ENCODE data around the gene ASTL.

ASTL gene

DNA sequence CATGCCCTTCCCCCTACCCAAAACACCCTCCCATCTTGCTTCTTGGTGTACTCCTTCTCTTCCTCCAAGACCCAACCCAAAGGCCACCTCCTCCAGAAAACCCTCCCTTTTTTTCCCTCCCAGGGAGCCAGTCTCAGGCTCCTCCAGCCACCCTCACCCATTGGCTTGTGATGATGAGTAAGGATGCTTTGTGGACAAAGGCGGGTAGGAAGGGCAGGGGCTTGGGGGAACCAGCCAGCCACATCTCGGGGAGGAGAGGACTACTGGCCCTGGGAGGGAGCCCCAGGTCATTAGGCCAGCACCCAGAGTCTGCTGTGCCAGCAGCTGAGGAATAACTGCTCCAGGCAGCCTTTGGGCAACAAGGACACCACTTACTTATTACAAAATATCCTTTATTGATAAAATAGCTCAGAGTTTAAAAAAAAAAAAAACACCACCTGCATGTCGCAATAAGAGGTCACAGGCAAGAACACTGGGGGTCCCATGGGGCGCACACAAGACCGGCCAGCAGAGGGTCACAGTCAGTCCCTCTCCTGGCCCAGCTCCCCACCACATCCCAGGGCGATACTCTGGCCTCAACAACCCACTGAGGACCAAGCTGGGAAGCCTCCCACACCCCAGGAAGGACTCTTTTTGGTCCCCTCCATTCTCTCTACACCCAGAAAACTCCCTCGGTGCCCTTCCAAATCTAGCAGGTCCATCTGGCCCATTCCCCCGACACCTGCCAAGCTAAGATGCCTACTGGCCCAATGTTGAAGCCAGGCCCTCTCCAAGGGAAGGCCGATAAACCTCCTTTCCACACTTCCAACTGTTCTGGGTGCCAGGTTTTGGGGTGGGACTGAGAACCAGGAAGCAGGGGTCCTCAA is 25.6 kb downstream of the ASTL start:
- H3K27ac ChIP-seq, result no peak overlapping the region
- TF ChIP-seq, protein P1, sequence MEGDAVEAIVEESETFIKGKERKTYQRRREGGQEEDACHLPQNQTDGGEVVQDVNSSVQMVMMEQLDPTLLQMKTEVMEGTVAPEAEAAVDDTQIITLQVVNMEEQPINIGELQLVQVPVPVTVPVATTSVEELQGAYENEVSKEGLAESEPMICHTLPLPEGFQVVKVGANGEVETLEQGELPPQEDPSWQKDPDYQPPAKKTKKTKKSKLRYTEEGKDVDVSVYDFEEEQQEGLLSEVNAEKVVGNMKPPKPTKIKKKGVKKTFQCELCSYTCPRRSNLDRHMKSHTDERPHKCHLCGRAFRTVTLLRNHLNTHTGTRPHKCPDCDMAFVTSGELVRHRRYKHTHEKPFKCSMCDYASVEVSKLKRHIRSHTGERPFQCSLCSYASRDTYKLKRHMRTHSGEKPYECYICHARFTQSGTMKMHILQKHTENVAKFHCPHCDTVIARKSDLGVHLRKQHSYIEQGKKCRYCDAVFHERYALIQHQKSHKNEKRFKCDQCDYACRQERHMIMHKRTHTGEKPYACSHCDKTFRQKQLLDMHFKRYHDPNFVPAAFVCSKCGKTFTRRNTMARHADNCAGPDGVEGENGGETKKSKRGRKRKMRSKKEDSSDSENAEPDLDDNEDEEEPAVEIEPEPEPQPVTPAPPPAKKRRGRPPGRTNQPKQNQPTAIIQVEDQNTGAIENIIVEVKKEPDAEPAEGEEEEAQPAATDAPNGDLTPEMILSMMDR (conservative IDR thresholded peaks at IDR 0.05), result no peak
- TF ChIP-seq ZFX (IDR thresholded peaks at IDR 0.05), result no peak

DNA sequence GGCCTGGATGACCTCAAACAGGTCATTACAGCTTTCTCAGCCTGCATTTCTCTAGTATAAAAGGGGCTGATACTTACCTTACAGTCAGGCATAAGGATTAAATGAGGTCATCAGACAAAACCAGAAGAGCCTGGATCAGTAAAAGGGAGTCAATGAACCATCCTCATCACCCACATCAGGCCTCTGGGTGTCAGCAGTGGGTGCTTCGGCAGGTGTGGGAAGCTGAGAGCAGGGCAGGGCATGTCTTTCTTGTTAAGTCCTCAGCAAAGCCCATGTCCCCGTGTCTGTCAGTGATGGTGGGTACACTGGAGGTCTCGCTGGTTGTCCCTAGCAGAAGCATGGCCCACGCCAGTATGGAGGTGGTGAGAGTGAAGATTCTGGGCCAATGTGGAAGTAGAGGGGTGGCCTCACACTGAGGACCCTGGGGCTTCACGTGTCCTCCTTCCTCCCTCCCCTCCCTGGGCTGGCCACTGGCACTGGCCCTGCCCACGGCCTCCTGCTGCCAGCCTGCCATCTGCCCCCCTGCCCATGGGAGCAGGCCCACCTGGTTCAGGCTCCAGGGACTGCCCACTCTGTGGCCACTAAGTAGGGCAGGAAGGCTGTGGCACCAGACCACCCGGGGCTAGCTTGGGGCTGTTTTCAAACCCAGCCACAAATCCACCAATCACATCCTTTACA is 26.3 kb downstream of the ASTL start:
- TF ChIP-seq, protein P1 (conservative IDR thresholded peaks at IDR 0.05), result no peak
- no peak for TF ChIP-seq ZFX (IDR thresholded peaks at IDR 0.05)
- H3K27ac ChIP-seq, result no peak overlapping the region

DNA sequence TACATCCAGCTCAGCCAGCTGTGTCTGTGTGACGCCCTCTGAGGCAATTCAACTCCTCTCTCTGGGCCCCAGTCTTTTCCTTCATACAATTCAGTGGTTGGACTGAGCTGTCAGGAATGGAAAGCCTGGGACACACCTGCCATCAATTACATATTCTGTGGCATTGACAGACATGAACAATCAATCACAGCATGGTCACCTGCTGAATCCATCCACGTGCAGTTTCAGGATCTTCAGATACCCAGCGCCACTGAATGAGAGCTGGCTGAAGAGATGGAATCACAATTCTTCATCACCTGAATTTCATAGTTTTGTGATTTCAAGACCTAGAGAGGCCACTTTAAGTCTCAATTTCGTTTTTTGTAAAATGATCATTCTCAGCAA is 27.1 kb downstream of the ASTL start:
- TF ChIP-seq ZFX (IDR thresholded peaks at IDR 0.05), result no peak
- TF ChIP-seq, protein P1 (conservative IDR thresholded peaks at IDR 0.05), result no peak
- no peak overlapping the region for H3K27ac ChIP-seq

GRCh38 chr2:96110621-96111256 is 27.6 kb downstream of the ASTL start:
- TF ChIP-seq, protein P1 (conservative IDR thresholded peaks at IDR 0.05), result no peak
- no peak for TF ChIP-seq ZFX (IDR thresholded peaks at IDR 0.05)
- no peak overlapping the region for H3K27ac ChIP-seq

- H3K27ac ChIP-seq, result no peak overlapping the region
- TF ChIP-seq ZFX (IDR thresholded peaks at IDR 0.05), result no peak
- TF ChIP-seq, protein P1 (conservative IDR thresholded peaks at IDR 0.05), result no peak
Measured at GRCh38 chr2:96109931-96110511, 28.3 kb downstream of the ASTL start.

- no peak overlapping the region for H3K27ac ChIP-seq
Measured at GRCh38 chr2:96109361-96109680, 29.0 kb downstream of the ASTL start.

More at GRCh38 chr2:96109361-96109680, 29.0 kb downstream of the ASTL start:
- TF ChIP-seq, protein P1 (conservative IDR thresholded peaks at IDR 0.05), result no peak
- TF ChIP-seq ZFX (IDR thresholded peaks at IDR 0.05), result no peak
